Measurements from ENCODE around the gene MYH2. TPM values are rescaled to one million over a fixed set of nuclear protein-coding genes. Genes with fewer than 3 reads are reported as not detected.

Gene MYH2
- total and polyA plus RNA-seq, 2 of the 13 experiments (the other 11 are each of a cell fraction or from before 2014, with no cell fraction given) = not detected

- Histone ChIP-seq H3K4me1 (ENCODE audit: insufficient read depth, low read length) (peaks cover 10% of the 10 kb centered on the region), H3K4me3 (replicated peaks in 1 of 3; ENCODE audit: insufficient read depth in 1 of 3, low read depth in 2 of 3, low read length in 3 of 3) (no peak overlapping the region), H3K36me3 (replicated peaks in 1 of 2; ENCODE audit: control insufficient read depth in 1 of 2, insufficient read depth in 2 of 2, low read length in 2 of 2) (no peaks in the 10 kb centered on the region), H3K9ac (ENCODE audit: insufficient read depth, low read depth, low read length) (no peak overlapping the region), H3K4me2 (ENCODE audit: low read depth, low read length) (no peak overlapping the region), H4K20me1 (ENCODE audit: insufficient read depth, low read length) (no peaks in the 10 kb centered on the region), H3K27ac (ENCODE audit: extremely low read length, insufficient read depth, low read length) (no peak overlapping the region), H3K9me3 (ENCODE audit: low read length) (no peaks in the 10 kb centered on the region), H3K79me2 (ENCODE audit: insufficient read depth, low read length) (no peaks in the 10 kb centered on the region), H3K27me3 (ENCODE audit: control insufficient read depth in 1 of 2, insufficient read depth in 2 of 2, low read length in 2 of 2) (0 out of 5 replicates have a peak, but pooled peaks cover 0 to 8% of the 10 kb centered on the region in 2 experiments), H2AFZ (ENCODE audit: low read length) (no peak overlapping the region)
- ChIA-PET POLR2A (no interaction called here), CTCF (ENCODE audit: low intra/inter-chr PET ratio, low total read pairs) (no interaction called here)
- ATAC-seq = no peak
- BruUV-seq (replicated peaks) = no TSS peak
- DNase-seq (ENCODE audit: low spot score) = no peak
- TF ChIP-seq ZNF230 (CRISPR knock-in tag; IDR thresholded peaks at IDR 0.05) (no peak), SMYD3 (CRISPR knock-in tag; IDR thresholded peaks at IDR 0.05) (no peak), ZNF24 (IDR thresholded peaks at IDR 0.05) (no peak), DNMT1 (CRISPR knock-in tag; IDR thresholded peaks at IDR 0.05) (no peak), SAP130 (CRISPR knock-in tag; IDR thresholded peaks at IDR 0.05; ENCODE audit: low read depth) (no peak), BCLAF1 (IDR thresholded peaks at IDR 0.05) (no peak), KDM5A (IDR thresholded peaks at IDR 0.05; ENCODE audit: borderline replicate concordance, low read length) (no peak), ATF7 (IDR thresholded peaks at IDR 0.05) (no peak), ATF7 (CRISPR knock-in tag; IDR thresholded peaks at IDR 0.05) (no peak)
- WGBS (ENCODE audit: low lambda C conversion rate) = 5% methylated on average over 7 of the region's 7 CpGs
- intact Hi-C loops (cut with micrococcal nuclease; ENCODE audit: unreplicated experiment) = no loop called here
- no peak for FAIRE-seq
- in situ Hi-C loops (cut with HindIII; ENCODE audit: extremely low pct_ligation_motif_present, low pct_unique_long_range_greater_than_20kb) = no loop called here
These were observed 33.4 kb downstream of the MYH2 start for GRCh38 chr17:10516065-10516464.

All from HepG2 (cell line).